EL (cell line): ENCODE measurements around the gene HMGN2.
A peak's percentile ranks its signal among the peaks of the same experiment; 100 is the strongest.

ENCODE experiments used
- DNase-seq: peaks from one replicate; pipeline ENCODE4 v3.0.0-alpha.2; 2016

The HMGN2 gene

DNA sequence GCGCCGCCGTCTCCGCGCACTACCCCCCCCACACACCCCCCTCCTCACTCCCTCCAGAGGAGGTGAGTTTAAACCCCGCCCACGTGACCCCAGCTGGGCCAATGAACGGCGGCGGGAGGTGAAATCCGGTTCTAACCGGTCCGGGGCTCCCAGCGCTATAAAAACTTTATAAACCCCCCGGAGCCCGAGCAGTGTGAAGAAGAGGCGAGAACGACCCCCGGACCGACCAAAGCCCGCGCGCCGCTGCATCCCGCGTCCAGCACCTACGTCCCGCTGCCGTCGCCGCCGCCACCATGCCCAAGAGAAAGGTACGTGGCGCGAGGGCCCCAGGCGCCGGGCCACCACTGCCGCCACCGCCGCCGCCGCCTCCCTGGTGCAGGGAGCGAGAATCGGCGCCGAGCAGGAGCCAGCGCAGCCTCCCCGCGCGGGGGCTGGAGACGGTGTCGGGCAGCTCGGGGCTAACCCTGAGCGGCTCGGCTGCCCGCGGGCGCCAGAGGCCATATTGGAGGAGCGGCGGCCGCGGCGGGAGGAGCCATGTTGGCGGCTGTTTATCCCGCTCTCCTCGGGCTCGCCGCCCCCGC lies at the start of gene HMGN2:
TSS of gene HMGN2 (plus strand) at position 121 of the 581 bp plus-strand sequence. CDS start at position 294, 173 bp downstream.
- peak; percentile 90 for DNase-seq

GRCh38 chr1:26429721-26430120 lies 42.5 kb upstream of the HMGN2 start:
- no peak for DNase-seq

GRCh38 chr1:26431979-26432695 lies 40.1 kb upstream of the HMGN2 start, which contains the start of gene DHDDS:
Gene DHDDS (plus strand): TSS chr1:26432321. CDS start chr1:26432946, 625 bp downstream.
- DNase-seq, result peak; percentile 99

GRCh38 chr1:26432793-26433192 lies 39.4 kb upstream of the HMGN2 start:
- no peak for DNase-seq

DNA sequence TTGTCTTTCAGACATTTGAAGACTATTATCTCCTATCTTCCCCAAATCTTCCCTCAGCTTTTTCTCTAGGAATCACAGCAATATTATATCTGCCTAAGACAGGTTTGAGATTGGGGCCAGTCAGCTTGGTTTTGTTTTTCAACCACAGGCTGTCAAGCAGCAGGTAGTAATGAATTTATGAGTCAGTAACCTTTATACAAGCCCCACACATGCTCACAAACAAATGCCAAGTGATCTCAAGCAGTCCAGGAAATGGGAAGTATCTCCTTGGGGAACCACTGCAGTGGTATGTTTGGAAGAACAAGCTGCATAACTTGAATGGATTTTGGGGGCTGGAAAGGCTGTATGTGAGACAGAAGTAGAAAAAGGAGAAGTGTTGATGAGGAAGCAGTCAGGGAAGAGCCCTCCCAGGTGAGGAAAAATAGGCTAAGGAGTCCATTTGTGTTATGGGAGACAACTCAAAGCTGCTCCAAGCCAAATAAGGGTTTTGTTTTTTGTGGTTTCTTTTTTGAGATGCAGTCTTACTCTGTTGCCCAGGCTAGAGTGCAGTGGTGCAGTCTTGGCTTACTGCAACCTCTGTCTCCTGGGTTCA lies 38.0 kb upstream of the HMGN2 start:
- DNase-seq, result no peak

- no peak for DNase-seq
Observed at GRCh38 chr1:26438041-26438440, 34.2 kb upstream of the HMGN2 start.

GRCh38 chr1:26440259-26440658 lies 32.0 kb upstream of the HMGN2 start:
- no peak for DNase-seq

GRCh38 chr1:26449868-26450267 lies 22.4 kb upstream of the HMGN2 start:
- DNase-seq, result no peak

DNA sequence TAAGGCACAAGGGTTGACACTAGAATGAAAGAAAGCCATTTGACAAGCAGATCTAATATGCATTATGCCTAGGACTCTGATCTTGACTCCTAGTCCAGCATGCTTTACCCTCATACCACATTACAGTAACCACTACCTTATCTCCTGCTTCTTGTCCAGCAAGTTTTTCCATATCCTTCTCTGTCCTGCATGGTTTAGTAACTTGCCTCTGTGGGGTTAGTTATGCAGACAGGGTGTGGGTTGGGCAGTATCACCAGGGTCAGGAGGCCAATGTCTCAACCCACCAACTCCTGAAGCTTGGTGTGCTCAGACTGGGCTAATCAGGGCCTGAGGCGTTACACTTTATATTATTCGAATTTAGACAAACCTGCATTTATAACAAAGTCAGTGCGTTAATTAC lies 21.3 kb upstream of the HMGN2 start:
- DNase-seq, result no peak

DNA sequence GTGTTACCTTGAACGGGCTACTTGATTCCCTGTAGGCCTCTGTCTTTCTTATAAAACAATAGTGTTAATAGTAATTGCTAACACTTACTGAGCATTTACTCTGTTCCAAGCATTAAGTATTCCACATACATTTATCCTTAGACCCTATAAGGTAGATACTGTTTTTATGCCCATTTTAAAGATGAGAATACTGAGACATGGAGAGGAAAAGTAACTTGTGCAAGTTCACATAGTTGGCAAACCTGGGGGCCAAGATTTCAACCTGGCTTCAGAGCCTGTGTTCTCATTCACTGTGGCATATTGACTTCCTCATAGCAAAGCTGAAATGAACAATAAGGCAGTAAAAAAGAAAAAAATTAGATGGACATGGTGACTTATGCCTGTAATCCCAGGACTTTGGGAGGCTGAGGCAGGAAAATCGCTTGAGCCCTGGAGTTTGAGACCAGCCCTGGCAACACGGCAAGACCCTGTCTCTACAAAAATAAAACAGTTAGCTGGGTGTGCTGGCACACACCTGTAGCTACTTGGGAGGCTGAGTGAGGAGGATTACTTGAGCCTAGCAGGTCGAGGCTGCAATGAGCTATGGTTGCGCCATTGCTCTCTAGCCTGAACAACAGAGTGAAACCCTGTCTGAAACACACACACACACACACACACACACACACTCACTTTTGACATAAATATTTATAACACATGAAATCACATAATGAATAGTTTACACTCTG lies 19.6 kb upstream of the HMGN2 start:
- DNase-seq, result no peak

DNA sequence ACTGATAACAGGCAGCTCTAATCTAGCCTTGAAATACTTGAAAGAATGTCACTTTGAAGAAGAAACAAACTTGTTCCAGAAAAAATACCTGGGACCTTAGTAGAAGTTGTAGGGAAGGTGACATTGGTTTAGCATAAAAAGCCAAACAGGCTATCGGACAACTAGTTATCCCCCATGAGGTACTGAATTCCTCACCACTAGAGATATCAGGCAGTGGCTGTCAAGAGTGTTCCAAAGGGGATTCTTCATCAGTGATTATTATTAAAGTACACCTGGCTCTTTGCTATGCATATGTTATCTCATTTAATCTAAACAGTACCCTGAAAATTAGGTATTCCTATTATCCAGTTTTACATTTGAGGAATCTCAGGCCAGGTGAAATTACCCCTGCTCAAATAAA lies 13.1 kb upstream of the HMGN2 start:
- no peak for DNase-seq

DNA sequence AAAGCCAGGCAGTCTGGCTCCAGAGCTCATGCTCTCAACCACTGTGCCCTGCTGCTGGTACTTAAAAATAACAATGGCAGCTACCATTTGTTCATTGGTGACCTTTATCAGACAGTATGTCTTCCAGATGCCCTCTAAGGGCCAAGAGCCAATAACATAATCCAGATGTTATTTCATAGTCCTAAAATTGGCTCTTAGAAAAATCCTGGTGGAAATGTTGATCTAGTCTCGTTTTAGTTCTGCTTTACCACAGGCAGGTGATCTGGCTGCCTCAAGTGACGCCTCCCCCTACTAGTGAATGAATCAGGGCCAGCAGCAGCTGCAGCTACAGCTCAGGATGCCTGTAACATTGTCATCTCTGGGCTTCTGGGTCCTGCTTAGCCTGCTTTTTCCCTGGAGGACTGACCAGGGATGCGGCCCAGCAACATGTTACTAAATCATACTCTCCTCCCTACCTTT lies 12.6 kb upstream of the HMGN2 start:
- DNase-seq, result no peak

DNA sequence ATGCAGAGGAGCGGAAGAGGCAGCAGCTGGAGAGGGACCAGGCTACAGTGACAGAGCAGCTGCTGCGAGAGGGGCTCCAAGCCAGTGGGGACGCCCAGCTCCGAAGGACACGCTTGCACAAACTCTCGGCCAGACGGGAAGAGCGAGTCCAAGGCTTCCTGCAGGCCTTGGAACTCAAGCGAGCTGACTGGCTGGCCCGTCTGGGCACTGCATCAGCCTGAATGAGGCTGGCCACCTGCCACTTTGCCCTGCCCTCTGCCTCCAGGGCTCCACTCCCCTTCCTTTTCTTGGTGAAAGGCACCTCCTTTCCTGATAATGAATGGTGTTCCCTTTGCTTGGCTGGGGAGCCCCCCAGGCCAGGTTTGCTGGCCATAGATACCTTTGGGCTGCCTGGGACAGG lies 3.3 kb upstream of the HMGN2 start:
- DNase-seq, result no peak

GRCh38 chr1:26469558-26469957 lies 2.7 kb upstream of the HMGN2 start:
- no peak for DNase-seq

- no peak for DNase-seq
Observed at GRCh38 chr1:26470878-26471497, 1.3 kb upstream of the HMGN2 start.

DNA sequence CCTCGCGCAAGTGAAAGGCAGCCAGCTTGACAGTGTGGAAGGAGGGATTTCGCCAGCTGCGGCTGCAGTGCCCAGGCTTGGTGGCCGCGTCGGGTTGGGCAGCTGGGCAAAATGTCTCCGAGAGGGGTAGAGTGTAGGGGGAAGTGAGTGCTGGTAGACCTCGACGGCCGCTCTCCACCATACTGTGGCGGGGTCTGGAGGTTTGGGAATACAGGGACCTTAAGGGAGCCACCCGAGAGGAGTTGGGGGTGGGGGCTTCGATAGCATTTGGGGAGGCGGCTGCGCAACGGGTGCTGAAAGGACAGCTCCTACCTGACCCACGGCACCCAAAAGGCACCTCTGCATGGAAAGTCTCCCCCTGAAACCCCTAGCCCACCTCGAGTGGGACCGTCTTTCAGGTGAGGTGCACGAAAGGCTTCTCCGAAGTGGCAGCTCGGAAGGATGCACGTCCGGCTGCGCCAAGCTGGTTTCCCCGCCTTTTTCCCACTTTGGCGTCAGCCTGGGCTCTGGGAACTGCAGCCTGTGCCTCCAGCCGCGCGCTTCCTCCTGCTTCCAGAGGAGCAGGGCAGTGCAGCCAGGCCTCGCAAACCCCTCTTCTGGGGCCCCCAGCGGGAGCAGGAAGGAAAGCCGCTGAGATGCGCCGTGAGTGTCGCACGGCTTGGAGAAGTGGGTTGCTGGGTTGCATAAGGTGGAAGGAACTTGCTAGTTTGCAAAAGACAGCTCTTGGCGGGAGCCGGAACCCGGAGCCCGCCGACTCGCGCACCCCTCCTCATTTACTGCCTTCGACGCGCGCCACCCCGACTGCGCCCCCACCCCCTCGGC lies 531 bp upstream of the HMGN2 start:
- peak; percentile 86 for DNase-seq

- DNase-seq, result peak; percentile 89
Observed at GRCh38 chr1:26472901-26473845, 933 bp downstream of the HMGN2 start.

- no peak for DNase-seq
Observed at GRCh38 chr1:26474818-26475217, 2.6 kb downstream of the HMGN2 start.

- no peak for DNase-seq
Observed at GRCh38 chr1:26475989-26476388, 3.7 kb downstream of the HMGN2 start.

DNA sequence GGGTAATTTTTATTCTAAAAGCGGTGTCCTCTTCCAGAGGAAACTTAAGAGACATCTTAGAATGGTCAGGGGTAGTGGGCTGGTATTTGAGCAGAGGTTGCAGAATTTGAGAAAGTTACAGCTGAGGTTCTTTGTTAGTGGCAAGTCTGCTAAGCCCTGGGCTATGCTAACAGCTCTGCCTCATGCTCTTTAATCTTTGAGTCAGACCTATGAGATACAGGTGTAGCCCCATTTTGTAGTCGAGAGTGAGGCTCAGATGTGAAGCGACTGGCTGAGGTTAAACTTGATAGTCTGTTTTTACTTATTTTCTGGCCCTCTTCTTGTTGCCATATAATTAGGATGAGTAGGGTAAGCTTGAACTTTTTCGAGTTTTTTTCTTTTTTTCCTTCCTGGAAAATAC lies 4.7 kb downstream of the HMGN2 start:
- no peak for DNase-seq
